Common myeloid progenitor, CD34-positive (primary cell): ENCODE results near the gene DIP2C.

ENCODE experiments used
- CTCF ChIA-PET: fragments of 350-600 bp; sonication (Branson Sonifier 250); formaldehyde crosslinking; loops from one replicate; lab custom pipeline; 2021; ENCODE audit warnings: antibody characterized with exemption; lab: Charles Lee
- POLR2A ChIA-PET: fragments of 350-600 bp; sonication (Branson Sonifier 250); formaldehyde crosslinking; loops from one replicate; lab custom pipeline; 2021; ENCODE audit warnings: antibody characterized with exemption; lab: Charles Lee
- DNase-seq, 3 donors: peaks; one replicate each; pipeline versions ENCODE4 v3.0.0 to v3.0.0-alpha.2; 2013
- H3K27ac ChIP-seq, 2 experiments: 1 replicate in 1 of 2; 2 replicates in 1 of 2; pipeline ENCODE4 v1.7.0; 2013; ENCODE audit warnings: inconsistent platforms in 2 of 2, low read length in 2 of 2, mild to moderate bottlenecking in 2 of 2, low read depth in 1 of 2, moderate library complexity in 1 of 2; ENCODE audit not compliant: severe bottlenecking in 2 of 2, insufficient read depth in 1 of 2, poor library complexity in 1 of 2
- H3K27me3 ChIP-seq, 5 experiments: replicated peaks in 2 of 5; 1 replicate in 3 of 5; 2 replicates in 2 of 5; pipeline versions ENCODE4 v1.6.1 to v1.7.0; 2013; ENCODE audit warnings: low read length in 4 of 5, mild to moderate bottlenecking in 2 of 5, moderate library complexity in 2 of 5, inconsistent platforms in 1 of 5; ENCODE audit not compliant: insufficient read depth in 5 of 5, control insufficient read depth in 4 of 5
- H3K36me3 ChIP-seq, 4 experiments: 1 replicate in 2 of 4; 2 replicates in 2 of 4; pipeline versions ENCODE4 v1.6.1 to v1.7.0; 2013; ENCODE audit warnings: low read length in 3 of 4, control low read depth in 1 of 4, mild to moderate bottlenecking in 1 of 4; ENCODE audit not compliant: control insufficient read depth in 4 of 4, insufficient read depth in 4 of 4
- H3K4me1 ChIP-seq, 4 experiments: 1 replicate in 3 of 4; 2 replicates in 1 of 4; pipeline versions ENCODE4 v1.6.1 to v1.7.1; 2013; ENCODE audit warnings: low read length in 3 of 4, mild to moderate bottlenecking in 3 of 4, control low read depth in 1 of 4, inconsistent platforms in 1 of 4, moderate library complexity in 1 of 4; ENCODE audit not compliant: control insufficient read depth in 4 of 4, insufficient read depth in 4 of 4; ENCODE audit errors: control extremely low read depth in 1 of 4
- H3K4me3 ChIP-seq, 7 experiments: 1 replicate in 4 of 7; 2 replicates in 3 of 7; pipeline versions ENCODE4 v1.5.1 to v1.7.0; 2013; ENCODE audit warnings: mild to moderate bottlenecking in 7 of 7, low read length in 6 of 7, moderate library complexity in 6 of 7, inconsistent platforms in 2 of 7, low read depth in 2 of 7, control low read depth in 1 of 7; ENCODE audit not compliant: insufficient read depth in 4 of 7, control insufficient read depth in 1 of 7; ENCODE audit errors: extremely low read depth in 1 of 7
- H3K9me3 ChIP-seq, 5 experiments: 1 replicate in 4 of 5; 2 replicates in 1 of 5; pipeline versions ENCODE4 v1.6.1 to v1.7.1; 2013; ENCODE audit warnings: low read length in 4 of 5, mild to moderate bottlenecking in 2 of 5, inconsistent platforms in 1 of 5, low read depth in 1 of 5, moderate library complexity in 1 of 5; ENCODE audit not compliant: control insufficient read depth in 4 of 5, insufficient read depth in 2 of 5; ENCODE audit errors: control extremely low read depth in 1 of 5
- WGBS: methylation state at CpG from one replicate; pipeline ENCODE4 v1.1.5; 2013; ENCODE audit not compliant: insufficient coverage; 5-methylcytosine and 5-hydroxymethylcytosine counted together

The DIP2C gene

DNA sequence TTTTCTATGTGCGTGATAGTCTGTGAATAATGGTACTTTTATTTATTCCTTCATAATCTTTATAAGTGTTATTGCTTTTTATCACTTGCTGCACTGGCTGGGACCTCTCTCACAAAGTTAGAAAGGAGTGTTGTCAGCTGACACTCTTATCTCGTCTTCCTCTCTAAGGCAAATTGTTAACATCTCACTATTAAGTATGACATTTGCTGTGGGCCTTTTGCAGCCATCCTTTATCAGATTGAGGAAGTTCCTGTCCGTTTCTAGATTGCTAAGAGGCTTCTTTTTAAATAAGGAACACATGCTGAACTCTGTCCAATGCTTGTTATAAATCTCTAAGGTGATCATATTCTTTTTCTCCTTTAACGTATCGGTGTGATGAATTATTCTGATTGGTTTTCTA is 27.4 kb upstream of the DIP2C start:
- H3K27ac ChIP-seq, result no peak overlapping the region
- H3K4me3 ChIP-seq, result no peak overlapping the region
- 0% methylated on average over 1 of the region's 5 CpGs for WGBS
- no peaks in the 10 kb centered on the region for H3K36me3 ChIP-seq
- ChIA-PET POLR2A (no interaction called here), CTCF (no interaction called here)
- H3K9me3 ChIP-seq, result peaks cover 0 to 30% (median 12%) of the 10 kb centered on the region in 5 experiments
- H3K27me3 ChIP-seq, result peaks cover 0 to 8% (median 0%) of the 10 kb centered on the region in 5 experiments
- DNase-seq, result peak; percentile 2 to 27 (median 17)
- no peaks in the 10 kb centered on the region for H3K4me1 ChIP-seq

DNA sequence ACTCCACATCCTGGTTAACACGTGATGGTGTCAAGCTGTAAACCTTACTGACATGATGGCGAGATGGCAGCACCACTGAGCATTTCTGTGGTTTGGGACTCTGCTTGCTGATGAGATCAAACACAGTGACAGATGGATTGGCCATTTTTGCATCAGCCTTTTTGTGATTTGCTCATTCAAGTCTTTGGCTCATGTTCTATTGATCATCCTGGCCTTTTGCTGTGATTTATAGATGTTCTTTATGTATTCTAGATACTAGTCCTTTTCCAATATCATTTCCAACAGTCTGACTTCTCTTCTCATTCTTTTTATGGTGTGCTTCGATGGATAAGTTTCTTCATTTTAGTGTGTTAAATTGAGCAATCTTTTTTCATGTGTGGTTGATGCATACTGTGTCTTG is 24.7 kb upstream of the DIP2C start:
- H3K4me3 ChIP-seq, result no peak overlapping the region
- POLR2A ChIA-PET, result no interaction called here
- CTCF ChIA-PET, result no interaction called here
- no peak for DNase-seq
- no peak overlapping the region for H3K27ac ChIP-seq
- H3K36me3 ChIP-seq, result no peaks in the 10 kb centered on the region
- WGBS, result 100% methylated on average over 2 of the region's 3 CpGs
- H3K9me3 ChIP-seq, result peaks cover 0 to 30% (median 12%) of the 10 kb centered on the region in 5 experiments
- H3K27me3 ChIP-seq, result peaks cover 0 to 6% (median 2%) of the 10 kb centered on the region in 5 experiments
- H3K4me1 ChIP-seq, result no peaks in the 10 kb centered on the region

DNA sequence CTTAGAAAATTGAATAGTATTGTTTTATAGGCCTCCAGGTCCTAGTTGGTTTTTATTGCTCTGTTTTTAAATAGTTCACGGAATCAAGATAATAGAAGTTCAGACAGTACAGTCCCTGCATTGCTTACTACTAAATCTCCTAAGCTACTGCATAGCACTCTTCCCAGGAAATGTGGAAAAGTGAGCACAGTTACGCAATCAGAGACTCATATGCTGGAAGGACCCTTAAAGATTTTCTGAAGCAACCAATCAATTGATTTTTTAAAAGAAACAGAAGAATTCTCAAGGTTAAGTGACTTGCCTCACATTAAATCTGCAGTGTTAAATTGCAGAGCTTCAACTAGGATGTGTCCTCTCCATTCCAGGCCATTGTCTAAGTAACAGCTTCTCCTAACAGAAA is 23.1 kb upstream of the DIP2C start:
- Histone ChIP-seq H3K27ac (no peak overlapping the region), H3K4me1 (no peaks in the 10 kb centered on the region), H3K4me3 (no peak overlapping the region), H3K9me3 (peaks cover 0 to 30% (median 12%) of the 10 kb centered on the region in 5 experiments), H3K36me3 (no peaks in the 10 kb centered on the region), H3K27me3 (peaks cover 0 to 6% (median 4%) of the 10 kb centered on the region in 5 experiments)
- CTCF ChIA-PET, result no interaction called here
- DNase-seq, result no peak
- WGBS, result 100% methylated on average over 1 of the region's 2 CpGs
- POLR2A ChIA-PET, result no interaction called here

DNA sequence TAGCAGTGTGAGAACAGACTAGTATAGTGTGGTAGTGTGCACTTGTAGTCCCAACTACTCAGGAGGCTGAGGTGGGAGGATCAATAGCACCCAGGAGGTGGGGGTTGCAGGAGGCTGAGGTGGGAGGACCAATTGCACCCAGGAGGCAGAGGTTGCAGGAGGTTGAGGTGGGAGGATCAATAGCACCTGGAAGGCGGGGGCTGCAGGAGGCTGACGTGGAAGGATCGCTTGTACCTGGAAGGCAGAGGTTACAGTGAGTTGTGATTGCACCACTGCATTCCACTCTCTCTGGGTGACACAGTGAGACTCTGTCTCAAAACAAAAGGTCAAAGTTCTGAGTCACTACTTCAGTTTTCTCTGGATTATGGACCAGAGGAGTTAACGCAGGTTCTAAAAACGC is 22.6 kb upstream of the DIP2C start:
- ChIA-PET POLR2A (no interaction called here), CTCF (no interaction called here)
- Histone ChIP-seq H3K4me3 (no peak overlapping the region), H3K4me1 (no peaks in the 10 kb centered on the region), H3K27ac (no peak overlapping the region), H3K9me3 (peaks cover 0 to 30% (median 12%) of the 10 kb centered on the region in 5 experiments), H3K27me3 (peaks cover 0 to 6% (median 5%) of the 10 kb centered on the region in 5 experiments), H3K36me3 (no peaks in the 10 kb centered on the region)
- DNase-seq, result no peak
- WGBS, result 100% methylated on average over 2 of the region's 5 CpGs

DNA sequence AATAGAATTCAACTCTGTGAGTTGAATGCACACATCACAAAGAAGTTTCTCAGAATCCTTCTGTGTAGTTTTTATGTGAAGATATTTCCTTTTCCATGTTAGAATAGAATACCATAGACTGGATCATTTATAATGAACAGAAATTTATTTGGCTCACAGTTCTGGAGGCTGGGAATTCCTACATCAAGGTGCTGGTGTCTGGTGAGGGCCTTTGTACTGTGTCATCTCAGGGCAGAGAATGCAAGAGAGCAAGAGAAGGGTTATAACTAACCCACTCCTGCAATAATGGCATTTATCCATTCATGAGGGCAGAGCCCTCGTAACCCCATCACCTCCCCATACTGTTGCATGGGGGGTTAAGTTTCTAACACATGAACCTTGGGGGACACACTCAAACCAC is 18.4 kb upstream of the DIP2C start:
- H3K36me3 ChIP-seq, result no peaks in the 10 kb centered on the region
- no peak overlapping the region for H3K4me3 ChIP-seq
- H3K4me1 ChIP-seq, result no peaks in the 10 kb centered on the region
- no peak for DNase-seq
- WGBS, result no CpG with 5 or more reads among the region's 1 CpG
- ChIA-PET CTCF (no interaction called here), POLR2A (no interaction called here)
- H3K27me3 ChIP-seq, result peaks cover 0 to 17% (median 6%) of the 10 kb centered on the region in 5 experiments
- no peak overlapping the region for H3K27ac ChIP-seq
- peaks cover 0 to 16% (median 7%) of the 10 kb centered on the region in 5 experiments for H3K9me3 ChIP-seq

DNA sequence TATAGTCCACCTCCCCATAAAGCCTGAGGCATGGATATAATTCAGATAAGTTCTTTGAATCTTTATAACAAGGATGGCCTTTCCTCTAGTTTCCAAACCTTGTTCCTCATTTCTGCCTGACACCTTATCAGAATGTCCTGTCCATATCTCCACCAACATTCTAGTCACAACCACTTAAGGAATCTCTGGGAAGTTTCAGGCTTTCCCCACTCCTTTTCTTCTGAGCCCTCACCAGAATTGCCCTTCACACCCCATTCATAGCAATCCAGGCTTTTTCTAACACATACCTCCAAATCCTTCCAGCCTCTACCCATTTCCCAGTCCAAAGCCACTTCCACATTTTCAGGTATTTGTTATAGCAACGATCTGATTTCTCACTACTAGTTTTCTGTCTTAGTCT is 18.0 kb upstream of the DIP2C start:
- WGBS, result no CpG with 5 or more reads among the region's 1 CpG
- no peak overlapping the region for H3K27ac ChIP-seq
- H3K4me1 ChIP-seq, result no peaks in the 10 kb centered on the region
- CTCF ChIA-PET, result no interaction called here
- POLR2A ChIA-PET, result no interaction called here
- peaks cover 0 to 14% (median 7%) of the 10 kb centered on the region in 5 experiments for H3K9me3 ChIP-seq
- no peak overlapping the region for H3K4me3 ChIP-seq
- peaks cover 0 to 17% (median 6%) of the 10 kb centered on the region in 5 experiments for H3K27me3 ChIP-seq
- DNase-seq, result no peak
- H3K36me3 ChIP-seq, result no peaks in the 10 kb centered on the region

DNA sequence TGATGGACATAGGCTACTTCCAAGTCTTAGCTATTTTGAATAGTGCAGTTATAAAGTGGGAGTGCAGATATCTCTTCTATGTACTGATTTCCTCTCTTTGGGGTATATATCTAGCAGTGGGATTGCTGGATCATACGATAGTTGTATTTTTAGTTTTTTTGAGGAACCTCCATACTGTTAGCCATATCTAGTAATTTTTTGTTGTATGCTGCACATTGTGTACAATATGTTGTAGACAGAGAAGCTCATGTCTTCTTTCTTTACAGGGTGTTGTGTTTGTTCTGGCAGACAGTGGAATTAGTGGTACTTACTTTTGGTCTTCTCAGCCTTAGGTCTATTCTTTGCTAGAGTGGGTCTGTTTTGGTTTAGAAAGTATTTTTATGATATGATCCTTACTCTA is 13.7 kb upstream of the DIP2C start:
- peaks cover 0 to 30% (median 9%) of the 10 kb centered on the region in 5 experiments for H3K27me3 ChIP-seq
- H3K4me1 ChIP-seq, result no peaks in the 10 kb centered on the region
- no peak overlapping the region for H3K27ac ChIP-seq
- no CpG with 5 or more reads among the region's 1 CpG for WGBS
- ChIA-PET POLR2A (no interaction called here), CTCF (no interaction called here)
- H3K36me3 ChIP-seq, result no peaks in the 10 kb centered on the region
- H3K9me3 ChIP-seq, result peaks cover 0 to 11% (median 4%) of the 10 kb centered on the region in 5 experiments
- no peak for DNase-seq
- no peak overlapping the region for H3K4me3 ChIP-seq
